Hair follicle dermal papilla cell (primary cell): ENCODE data around the gene CD2. TPM values are rescaled to one million over a fixed set of nuclear protein-coding genes. Genes with fewer than 3 reads are reported as not detected.

Experiments used
- total RNA-seq: library from RNA; depleted of rRNA; stranded (reverse); fragments of >200 nt; gene quantifications from 2 replicates; pipeline ENCODE4 v1.2.3, GENCODE V29; 2012

The CD2 gene
- total RNA-seq, result not detected in 2 replicates

GRCh38 chr1:116754198-116754977, at the start of gene CD2:
TSS of gene CD2 (plus strand) at chr1:116754430. CDS start at chr1:116754493, 63 bp downstream.

Other genes starting within 250 kb of the CD2 start
- gene CD58, start 183.4 kb upstream of the CD2 start, total RNA-seq, result 8.9 and 9.1 TPM in 2 replicates
- 7.7 and 8.0 TPM in 2 replicates for gene IGSF3, start 86.7 kb upstream of the CD2 start, total RNA-seq
- gene PTGFRN, start 155.5 kb downstream of the CD2 start, total RNA-seq, result 31.9 and 54.5 TPM in 2 replicates
- 0.49 TPM in 1 of 2 replicates, not detected in the other for gene CD101, start 247.3 kb downstream of the CD2 start, total RNA-seq